H1 (cell line): Measurements from ENCODE around the gene ZNF488. TPM values are rescaled to one million over a fixed set of nuclear protein-coding genes. Genes with fewer than 3 reads are reported as not detected.

ENCODE experiments used
- FOSL1 ChIP-seq: IDR thresholded peaks from 2 replicates; pipeline ENCODE4 v1.6.1; 2011; ENCODE audit warnings: mild to moderate bottlenecking, low read depth, low read length, moderate library complexity; ENCODE audit not compliant: insufficient read depth
- HDAC6 ChIP-seq: IDR thresholded peaks from one replicate; pipeline ENCODE4 v1.7.1; 2012; ENCODE audit warnings: low read depth, mild to moderate bottlenecking, inconsistent platforms, low read length, moderate library complexity
- polyA plus RNA-seq, 7 experiments: library from polyadenylated mRNA; depleted of rRNA in 3 of 7; stranded (reverse) in 5 of 7; unstranded in 2 of 7; fragments of >200 nt in 5 of 7; fragments of 200-250 nt in 2 of 7; gene quantifications; 1 replicate in 5 of 7; 2 replicates in 1 of 7; 4 replicates in 1 of 7; pipeline versions ENCODE4 v1.2.1 to v1.2.3, GENCODE V29; 2011 to 2013; ENCODE audit warnings: missing spikeins in 2 of 7, mixed read lengths in 2 of 7
- total RNA-seq: library from RNA; stranded (reverse); fragmentation: NEBNext Ultra II Directional; extraction: Animal tissue kit (Norgen Biotek cat#: 25700); gene quantifications from 2 replicates; pipeline ENCODE4 v1.2.1, GENCODE V29; 2021

The ZNF488 gene
- total and polyA plus RNA-seq, 2 of the 8 experiments (the other 6 are each of a cell fraction or from before 2014, with no cell fraction given) = 7.9 to 11.4 TPM

DNA sequence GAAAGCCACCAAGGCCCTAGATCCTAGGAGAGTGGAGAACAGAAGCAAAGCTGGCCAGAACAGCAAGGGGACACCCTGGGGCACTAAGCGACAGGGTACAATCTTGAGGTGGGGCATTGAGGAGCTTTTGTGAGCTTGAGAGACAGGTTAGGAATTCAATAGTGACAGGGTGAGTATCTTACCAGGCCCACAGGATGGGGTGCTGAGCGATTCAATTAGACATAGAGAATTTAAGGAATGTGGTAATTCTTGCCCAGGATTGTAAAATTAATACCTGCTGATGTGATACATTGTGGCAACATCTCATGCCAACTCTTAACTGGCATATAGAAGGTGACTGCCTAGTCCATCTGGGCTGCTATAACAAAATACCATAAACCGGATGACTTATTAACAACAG is 21.9 kb downstream of the ZNF488 start (continued):
- TF ChIP-seq HDAC6 = no peak
- no peak for TF ChIP-seq FOSL1
